Activated T-cell treated with anti-CD3 and anti-CD28 coated beads for 24 hours (primary cell): Measurements from ENCODE around the gene ABHD14A.

ENCODE experiments used
- DNase-seq: peaks from one replicate; pipeline ENCODE4 v3.0.0-alpha.2; 2020; ENCODE audit warnings: low read depth

Gene ABHD14A

GRCh38 chr3:52020796-52021195 lies 45.9 kb downstream of the ABHD14A start:
- no peak for DNase-seq

GRCh38 chr3:52021489-52022268 lies 46.8 kb downstream of the ABHD14A start:
- no peak for DNase-seq

GRCh38 chr3:52022323-52023100 lies 47.6 kb downstream of the ABHD14A start:
- DNase-seq = no peak

GRCh38 chr3:52023101-52023770 lies 48.4 kb downstream of the ABHD14A start:
- DNase-seq = no peak

GRCh38 chr3:52023860-52024764 lies 49.2 kb downstream of the ABHD14A start:
- DNase-seq = no peak

- no peak for DNase-seq
Measured at GRCh38 chr3:52024765-52025452, 50.0 kb downstream of the ABHD14A start.

- no peak for DNase-seq
Measured at GRCh38 chr3:52025453-52025852, 50.6 kb downstream of the ABHD14A start.

- DNase-seq = no peak
Measured at GRCh38 chr3:52026041-52026440, 51.2 kb downstream of the ABHD14A start.

- DNase-seq = no peak
Measured at GRCh38 chr3:52028572-52028971, 53.7 kb downstream of the ABHD14A start.

GRCh38 chr3:52029053-52029452 lies 54.2 kb downstream of the ABHD14A start:
- no peak for DNase-seq

GRCh38 chr3:52029535-52029934 lies 54.7 kb downstream of the ABHD14A start:
- no peak for DNase-seq
